ENCODE measurements around the gene NFATC2IP.

DNA sequence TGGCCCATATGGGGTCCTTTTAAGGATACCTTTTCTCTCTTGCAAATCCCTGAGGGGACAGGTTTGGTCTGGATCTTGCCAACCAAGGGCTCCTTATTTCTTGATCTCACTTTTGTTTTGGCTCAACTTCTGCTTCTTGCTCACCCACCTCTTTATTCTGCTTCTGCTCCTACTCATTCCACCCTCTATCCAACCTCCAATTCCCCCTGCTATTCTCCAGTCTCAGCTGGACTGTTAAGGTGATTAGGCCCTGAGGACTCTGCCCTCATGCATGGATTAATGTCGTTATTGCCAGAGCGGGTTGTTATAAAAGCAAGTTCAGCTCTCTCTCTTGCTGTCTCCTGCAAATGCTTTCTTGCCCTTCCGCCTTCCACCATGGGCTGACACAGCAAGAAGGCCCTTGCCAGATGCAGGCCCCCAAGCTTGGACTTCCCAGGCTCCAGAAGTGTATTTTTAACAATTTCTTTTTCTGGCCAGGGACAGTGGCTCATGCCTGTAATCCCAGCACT lies 63.9 kb downstream of the NFATC2IP start:
- TF ChIP-seq, protein P1, sequence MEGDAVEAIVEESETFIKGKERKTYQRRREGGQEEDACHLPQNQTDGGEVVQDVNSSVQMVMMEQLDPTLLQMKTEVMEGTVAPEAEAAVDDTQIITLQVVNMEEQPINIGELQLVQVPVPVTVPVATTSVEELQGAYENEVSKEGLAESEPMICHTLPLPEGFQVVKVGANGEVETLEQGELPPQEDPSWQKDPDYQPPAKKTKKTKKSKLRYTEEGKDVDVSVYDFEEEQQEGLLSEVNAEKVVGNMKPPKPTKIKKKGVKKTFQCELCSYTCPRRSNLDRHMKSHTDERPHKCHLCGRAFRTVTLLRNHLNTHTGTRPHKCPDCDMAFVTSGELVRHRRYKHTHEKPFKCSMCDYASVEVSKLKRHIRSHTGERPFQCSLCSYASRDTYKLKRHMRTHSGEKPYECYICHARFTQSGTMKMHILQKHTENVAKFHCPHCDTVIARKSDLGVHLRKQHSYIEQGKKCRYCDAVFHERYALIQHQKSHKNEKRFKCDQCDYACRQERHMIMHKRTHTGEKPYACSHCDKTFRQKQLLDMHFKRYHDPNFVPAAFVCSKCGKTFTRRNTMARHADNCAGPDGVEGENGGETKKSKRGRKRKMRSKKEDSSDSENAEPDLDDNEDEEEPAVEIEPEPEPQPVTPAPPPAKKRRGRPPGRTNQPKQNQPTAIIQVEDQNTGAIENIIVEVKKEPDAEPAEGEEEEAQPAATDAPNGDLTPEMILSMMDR (IDR thresholded peaks at IDR 0.05; ENCODE audit: poor library complexity), result no peak
- TF ChIP-seq EZH2 (IDR thresholded peaks at IDR 0.05; ENCODE audit: borderline replicate concordance), result no peak

All from hepatocyte (in vitro differentiated cells).